Suprapubic skin (tissue), 4 donors: ENCODE data around the gene ANO8. TPM values are rescaled to one million over a fixed set of nuclear protein-coding genes. Genes with fewer than 3 reads are reported as not detected.

ENCODE experiments used
- DNase-seq, 2 donors: peaks; one replicate each; pipeline ENCODE4 v3.0.0-alpha.2; 2019; ENCODE audit warnings: low spot score in 2 of 2
- H3K27ac ChIP-seq: fragments of 200-600 bp; sonication (generic); one replicate; pipeline ENCODE4 v1.5.1; 2019
- H3K27me3 ChIP-seq: fragments of 200-600 bp; sonication (generic); one replicate; pipeline ENCODE4 v1.5.1; 2019
- H3K36me3 ChIP-seq: fragments of 200-600 bp; sonication (generic); one replicate; pipeline ENCODE4 v1.5.1; 2019
- H3K4me1 ChIP-seq: fragments of 200-600 bp; sonication (generic); one replicate; pipeline ENCODE4 v1.5.1; 2019
- H3K4me3 ChIP-seq: fragments of 200-600 bp; sonication (generic); one replicate; pipeline ENCODE4 v1.5.1; 2019; ENCODE audit warnings: mild to moderate bottlenecking
- H3K9me3 ChIP-seq: fragments of 200-600 bp; sonication (generic); one replicate; pipeline ENCODE4 v1.5.1; 2019
- EP300 ChIP-seq: sonication (generic); formaldehyde crosslinking; IDR thresholded peaks from one replicate; pipeline ENCODE4 v1.6.1; 2017; ENCODE audit warnings: antibody characterized with exemption
- POLR2A ChIP-seq, 2 donors: fragments of 450-650 bp; IDR thresholded peaks; one replicate each; pipeline ENCODE4 v1.6.1; 2017; ENCODE audit warnings: antibody characterized with exemption in 2 of 2, mild to moderate bottlenecking in 2 of 2, moderate library complexity in 2 of 2
- POLR2AphosphoS5 ChIP-seq, 3 donors: sonication (generic); formaldehyde crosslinking; IDR thresholded peaks; one replicate each; pipeline ENCODE4 v1.6.1; 2017; ENCODE audit warnings: antibody characterized with exemption in 3 of 3
- WGBS: methylation state at CpG from one replicate; pipeline ENCODE4 v1.1.5; 2018; 5-methylcytosine and 5-hydroxymethylcytosine counted together
- total RNA-seq, 4 donors: library from RNA; depleted of rRNA; stranded (reverse); fragments of >200 nt; gene quantifications; one replicate each; pipeline ENCODE4 v1.1.0, GENCODE V29; 2016
- TF ChIP-seq, protein P1 (sequence below), 2 donors: fragments of 200-600 bp in 1 of 2; fragments of 450-650 bp in 1 of 2; sonication (generic) in 1 of 2; IDR thresholded peaks; one replicate each; pipeline ENCODE4 v1.5.1; 2016 to 2019; ENCODE audit warnings: antibody characterized with exemption in 2 of 2, mild to moderate bottlenecking in 1 of 2, moderate library complexity in 1 of 2

ANO8 gene
- total RNA-seq, 4 donors from 2014 or later: 29.9 to 47.1 (median 37.1) TPM

- Histone ChIP-seq H3K27ac (no peak overlapping the region), H3K4me3 (no peak overlapping the region), H3K36me3 (no peaks in the 10 kb centered on the region), H3K9me3 (no peaks in the 10 kb centered on the region), H3K27me3 (peaks cover 7% of the 10 kb centered on the region), H3K4me1 (peaks cover 27% of the 10 kb centered on the region)
- no peak for DNase-seq
- no peak for TF ChIP-seq POLR2A (IDR thresholded peaks at IDR 0.05)
- TF ChIP-seq POLR2AphosphoS5 (IDR thresholded peaks at IDR 0.05): no peak
- TF ChIP-seq EP300: no peak
- TF ChIP-seq, protein P1, sequence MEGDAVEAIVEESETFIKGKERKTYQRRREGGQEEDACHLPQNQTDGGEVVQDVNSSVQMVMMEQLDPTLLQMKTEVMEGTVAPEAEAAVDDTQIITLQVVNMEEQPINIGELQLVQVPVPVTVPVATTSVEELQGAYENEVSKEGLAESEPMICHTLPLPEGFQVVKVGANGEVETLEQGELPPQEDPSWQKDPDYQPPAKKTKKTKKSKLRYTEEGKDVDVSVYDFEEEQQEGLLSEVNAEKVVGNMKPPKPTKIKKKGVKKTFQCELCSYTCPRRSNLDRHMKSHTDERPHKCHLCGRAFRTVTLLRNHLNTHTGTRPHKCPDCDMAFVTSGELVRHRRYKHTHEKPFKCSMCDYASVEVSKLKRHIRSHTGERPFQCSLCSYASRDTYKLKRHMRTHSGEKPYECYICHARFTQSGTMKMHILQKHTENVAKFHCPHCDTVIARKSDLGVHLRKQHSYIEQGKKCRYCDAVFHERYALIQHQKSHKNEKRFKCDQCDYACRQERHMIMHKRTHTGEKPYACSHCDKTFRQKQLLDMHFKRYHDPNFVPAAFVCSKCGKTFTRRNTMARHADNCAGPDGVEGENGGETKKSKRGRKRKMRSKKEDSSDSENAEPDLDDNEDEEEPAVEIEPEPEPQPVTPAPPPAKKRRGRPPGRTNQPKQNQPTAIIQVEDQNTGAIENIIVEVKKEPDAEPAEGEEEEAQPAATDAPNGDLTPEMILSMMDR (IDR thresholded peaks at IDR 0.05): no peak
- WGBS: 90% methylated on average over 43 of the region's 45 CpGs
Measured at GRCh38 chr19:17351815-17352435, 17.3 kb upstream of the ANO8 start.

- peak overlapping the region; percentile 72 for H3K27ac ChIP-seq
- H3K4me1 ChIP-seq: peaks cover 35% of the 10 kb centered on the region
- WGBS: 3% methylated on average over 12 of the region's 12 CpGs
Measured at GRCh38 chr19:17348700-17349099, 14.0 kb upstream of the ANO8 start.

DNA sequence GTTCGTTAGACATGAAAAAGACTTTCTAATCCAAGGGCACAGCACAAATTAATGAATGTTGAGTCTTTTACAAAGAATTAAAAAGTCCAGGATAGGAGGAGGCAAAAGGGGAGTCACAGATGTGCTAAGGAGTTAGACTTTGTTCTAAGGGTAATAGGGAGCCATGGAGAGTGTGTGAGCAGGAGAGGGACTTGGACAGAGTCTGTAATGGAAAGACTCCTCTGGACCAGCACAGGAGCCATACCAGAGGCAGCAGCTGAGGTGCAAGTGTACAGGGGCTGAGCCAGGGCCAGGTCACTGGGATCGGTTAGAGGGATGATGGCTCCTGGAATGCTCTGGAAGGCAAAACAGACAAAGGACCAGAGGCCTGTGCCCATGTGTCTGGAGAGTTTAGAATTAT, 13.2 kb upstream of the ANO8 start:
- 59% methylated on average over 2 of the region's 2 CpGs for WGBS
- Histone ChIP-seq H3K27me3 (peaks cover 7% of the 10 kb centered on the region), H3K36me3 (no peaks in the 10 kb centered on the region), H3K4me3 (no peak overlapping the region), H3K9me3 (no peaks in the 10 kb centered on the region), H3K27ac (peak overlapping the region; percentile 72), H3K4me1 (peaks cover 35% of the 10 kb centered on the region)
- DNase-seq: no peak
- TF ChIP-seq POLR2AphosphoS5 (IDR thresholded peaks at IDR 0.05) (no peak), EP300 (no peak), POLR2A (IDR thresholded peaks at IDR 0.05) (no peak)
- TF ChIP-seq, protein P1 (IDR thresholded peaks at IDR 0.05): no peak

More at GRCh38 chr19:17348700-17349099, 14.0 kb upstream of the ANO8 start:
- H3K27me3 ChIP-seq: peaks cover 7% of the 10 kb centered on the region
- H3K9me3 ChIP-seq: no peaks in the 10 kb centered on the region
- TF ChIP-seq POLR2A (IDR thresholded peaks at IDR 0.05) (no peak), POLR2AphosphoS5 (IDR thresholded peaks at IDR 0.05) (peak in 2 of 3 donors; percentile 43 to 57)
- TF ChIP-seq, protein P1 (IDR thresholded peaks at IDR 0.05): no peak
- no peaks in the 10 kb centered on the region for H3K36me3 ChIP-seq
- no peak overlapping the region for H3K4me3 ChIP-seq
- DNase-seq: peak in 1 of 2 donors; percentile 77

DNA sequence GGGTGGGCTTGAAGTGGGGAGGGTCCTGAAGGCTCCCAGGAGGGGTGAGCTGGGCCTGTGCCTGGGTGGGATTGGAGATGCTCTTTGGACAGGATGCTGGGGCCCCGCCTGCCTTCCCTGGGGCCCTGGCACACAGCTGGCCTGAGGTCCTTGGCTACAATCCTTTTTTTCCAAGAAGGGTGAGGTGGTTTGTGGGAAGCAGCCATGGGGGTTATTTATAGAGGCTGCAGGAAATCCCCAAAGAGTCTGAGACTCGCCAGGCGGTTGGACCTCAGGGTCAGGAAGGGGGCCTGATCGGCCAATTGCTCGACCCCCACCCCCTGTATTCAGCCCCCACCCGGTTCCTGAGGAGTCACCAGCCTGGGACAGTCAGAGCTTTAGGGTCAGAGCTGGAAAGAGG, 12.7 kb upstream of the ANO8 start:
- Histone ChIP-seq H3K36me3 (peaks cover 2% of the 10 kb centered on the region), H3K4me1 (peaks cover 35% of the 10 kb centered on the region), H3K27ac (peak overlapping the region; percentile 72), H3K27me3 (peaks cover 7% of the 10 kb centered on the region), H3K9me3 (no peaks in the 10 kb centered on the region), H3K4me3 (no peak overlapping the region)
- TF ChIP-seq POLR2A (IDR thresholded peaks at IDR 0.05) (no peak), POLR2AphosphoS5 (IDR thresholded peaks at IDR 0.05) (no peak), EP300 (no peak)
- TF ChIP-seq, protein P1 (IDR thresholded peaks at IDR 0.05): no peak
- peak in 1 of 2 donors; percentile 56 for DNase-seq
- 16% methylated on average over 6 of the region's 6 CpGs for WGBS

DNA sequence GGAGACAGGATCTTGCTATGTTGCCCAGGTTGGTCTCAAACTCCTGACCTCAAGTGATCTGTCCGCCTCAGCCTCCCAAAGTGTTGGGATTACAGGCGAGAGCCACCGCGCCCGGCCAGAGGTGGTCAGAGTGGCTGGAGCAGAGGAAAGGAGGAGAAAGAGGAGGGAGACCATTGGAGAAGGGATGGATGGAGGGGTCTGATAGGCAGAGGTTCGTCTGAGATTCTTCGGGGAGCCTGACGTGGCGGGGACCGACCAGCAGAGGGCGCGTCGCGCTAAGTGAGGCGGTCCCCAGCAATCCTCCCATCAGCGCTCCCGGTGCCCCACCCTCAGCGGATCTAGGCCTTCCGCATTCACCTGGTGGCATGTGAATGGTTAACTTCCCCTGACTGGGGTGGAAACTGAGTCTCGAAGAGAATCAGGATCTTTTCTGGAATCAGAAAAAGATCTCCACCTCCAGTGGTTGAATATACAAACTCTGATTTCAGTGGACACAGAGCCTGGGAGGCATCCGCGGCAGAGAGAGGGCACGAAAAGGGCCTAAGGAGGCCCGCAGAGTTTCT, 11.5 kb upstream of the ANO8 start:
- DNase-seq: peak in 1 of 2 donors; percentile 78

More for the DNA sequence above, 11.5 kb upstream of the ANO8 start:
- no peak for TF ChIP-seq POLR2AphosphoS5 (IDR thresholded peaks at IDR 0.05)
- TF ChIP-seq, protein P1 (IDR thresholded peaks at IDR 0.05): peak; percentile 94 to 96
- Histone ChIP-seq H3K4me1 (peaks cover 35% of the 10 kb centered on the region), H3K27ac (peak overlapping the region; percentile 72), H3K9me3 (no peaks in the 10 kb centered on the region), H3K27me3 (no peaks in the 10 kb centered on the region), H3K4me3 (no peak overlapping the region), H3K36me3 (peaks cover 7% of the 10 kb centered on the region)
- 16% methylated on average over 23 of the region's 24 CpGs for WGBS
